Measurements from ENCODE around the gene MAPK1.

- TF ChIP-seq CTCF (IDR thresholded peaks at IDR 0.05) (no peak), EP300 (IDR thresholded peaks at IDR 0.05) (no peak), POLR2AphosphoS5 (IDR thresholded peaks at IDR 0.05) (no peak)
These were observed 30.0 kb downstream of the MAPK1 start for GRCh38 chr22:21837248-21837979.

Measured in suprapubic skin (tissue), 4 donors.